Omental fat pad (tissue), 4 donors: Measurements from ENCODE around the gene EFEMP2. TPM values are rescaled to one million over a fixed set of nuclear protein-coding genes. Genes with fewer than 3 reads are reported as not detected.

ENCODE experiments used
- ATAC-seq: fragments of 150-250 bp; one replicate; pipeline ENCODE4 v1.9.1; 2016; ENCODE audit warnings: mild to moderate bottlenecking, moderate library complexity; ENCODE audit not compliant: low FRiP score
- DNase-seq: peaks from one replicate; pipeline ENCODE4 v3.0.0-alpha.2; 2019; ENCODE audit warnings: low spot score
- CTCF ChIP-seq, 3 donors: fragments of 450-650 bp; IDR thresholded peaks; one replicate each; pipeline ENCODE4 v1.5.1; 2016 to 2017; ENCODE audit warnings: antibody characterized with exemption in 3 of 3, mild to moderate bottlenecking in 3 of 3, moderate library complexity in 2 of 3
- total RNA-seq, 4 donors: library from RNA; depleted of rRNA; stranded (reverse); fragments of >200 nt; gene quantifications; one replicate each; pipeline ENCODE4 v1.1.0, GENCODE V29; 2016

The EFEMP2 gene
- total RNA-seq, 4 donors from 2014 or later = 39.4 to 81.8 (median 66.1) TPM

DNA sequence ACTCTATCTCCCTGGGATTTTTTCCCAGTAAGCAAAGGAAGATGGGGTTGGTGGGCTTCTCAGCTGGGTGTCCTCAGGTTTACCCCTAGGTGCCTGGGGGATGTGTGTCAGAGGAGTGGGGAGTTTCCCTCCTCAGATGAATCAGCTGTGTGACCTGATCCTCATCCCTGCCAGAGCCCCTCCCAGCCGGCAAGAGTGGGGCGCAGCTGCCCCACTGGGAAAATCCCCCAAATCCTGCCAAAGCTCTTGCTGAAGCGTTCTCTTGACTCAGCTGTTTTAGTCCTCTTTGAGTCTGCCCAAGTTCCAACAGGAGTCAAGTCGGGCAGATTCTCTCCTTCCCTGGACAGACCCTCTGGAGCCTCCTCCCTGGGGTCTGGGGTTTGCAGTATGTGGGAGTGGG lies 40.2 kb upstream of the EFEMP2 start:
- no peak for DNase-seq
- TF ChIP-seq CTCF (IDR thresholded peaks at IDR 0.05) = no peak
- ATAC-seq = peak; percentile 36

- peak; percentile 31 for ATAC-seq
- DNase-seq = no peak
- TF ChIP-seq CTCF (IDR thresholded peaks at IDR 0.05) = no peak
These were observed 39.3 kb upstream of the EFEMP2 start for GRCh38 chr11:65911682-65912568.

DNA sequence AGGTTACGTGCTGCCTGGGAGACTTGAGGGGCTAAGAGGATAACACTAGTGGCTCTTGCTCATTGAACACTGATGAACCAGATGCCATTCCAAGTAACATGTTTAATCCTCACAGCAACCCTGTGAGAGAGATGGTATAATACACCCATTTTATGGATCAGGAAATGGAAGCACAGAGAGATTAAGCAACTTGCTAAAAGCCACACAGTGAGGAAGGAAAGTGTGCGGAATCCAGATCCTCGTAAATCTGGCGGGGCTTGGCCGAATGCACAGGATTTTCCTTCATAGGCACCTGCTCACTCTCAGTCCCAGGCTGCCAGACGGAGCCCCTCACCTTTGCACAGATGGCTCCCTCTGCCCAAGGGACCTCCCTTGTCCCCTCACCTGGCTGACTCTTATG lies 35.3 kb upstream of the EFEMP2 start:
- no peak for DNase-seq
- TF ChIP-seq CTCF (IDR thresholded peaks at IDR 0.05) = no peak
- no peak for ATAC-seq

DNA sequence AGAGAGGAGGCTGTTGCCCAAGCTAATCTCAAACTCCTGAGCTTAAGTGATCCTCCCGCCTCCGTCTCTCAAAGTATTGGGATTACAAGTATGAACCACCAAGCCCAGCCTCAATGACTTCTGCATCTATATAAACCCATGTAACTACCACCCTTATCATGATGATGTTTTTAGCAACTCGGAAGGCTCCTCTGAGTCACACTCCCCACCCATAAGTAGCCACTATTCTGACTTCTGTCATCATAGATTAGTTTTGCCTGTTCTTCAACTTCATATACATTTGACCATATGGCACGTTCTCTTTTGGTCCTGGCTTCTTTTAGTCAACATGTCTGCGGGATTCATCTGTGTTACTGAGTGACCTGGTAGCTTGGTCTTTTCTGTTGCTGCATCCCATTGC lies 34.0 kb upstream of the EFEMP2 start:
- DNase-seq (no peak), ATAC-seq (no peak)
- no peak for TF ChIP-seq CTCF (IDR thresholded peaks at IDR 0.05)

DNA sequence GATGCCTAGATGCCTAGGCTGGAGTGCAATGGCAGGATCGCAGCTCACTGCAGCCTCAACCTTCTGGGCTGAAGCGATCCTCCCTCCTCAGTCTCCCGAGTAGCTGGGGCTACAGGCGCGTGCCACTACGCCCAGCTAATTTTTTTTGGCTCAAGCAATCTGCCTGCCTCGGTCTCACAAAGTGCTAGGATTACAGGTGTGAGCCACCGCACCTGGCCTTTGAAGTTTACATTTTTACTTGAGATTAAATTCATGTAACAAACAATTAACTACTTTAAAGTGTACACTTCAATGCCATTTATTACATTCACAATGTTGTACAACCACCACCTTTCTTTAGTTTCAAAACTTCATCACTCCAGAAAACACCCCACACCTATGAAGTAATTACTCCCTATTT lies 31.1 kb upstream of the EFEMP2 start:
- no peak for DNase-seq
- no peak for TF ChIP-seq CTCF (IDR thresholded peaks at IDR 0.05)
- no peak for ATAC-seq

DNA sequence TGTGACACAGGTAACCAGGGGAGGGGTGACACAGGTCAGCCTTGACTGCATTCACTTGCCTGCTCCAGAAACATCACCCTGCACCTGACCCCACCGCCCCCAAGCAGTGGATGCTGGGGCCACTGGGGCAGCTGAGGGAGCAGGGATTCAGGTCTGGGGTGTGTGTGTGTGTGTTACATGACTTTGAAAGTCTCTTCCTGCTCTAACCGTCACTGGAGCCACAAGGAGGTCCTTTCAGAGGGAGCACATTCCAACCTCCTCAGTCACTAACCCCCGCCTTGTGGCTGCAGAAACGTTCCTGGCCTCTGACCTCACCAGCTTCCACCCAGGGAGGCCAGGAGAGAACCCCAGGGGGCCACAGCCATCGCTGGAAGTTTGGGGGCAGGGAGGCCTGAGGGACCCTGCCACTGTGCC lies 30.5 kb upstream of the EFEMP2 start:
- ATAC-seq (no peak), DNase-seq (no peak)
- TF ChIP-seq CTCF (IDR thresholded peaks at IDR 0.05) = no peak

DNA sequence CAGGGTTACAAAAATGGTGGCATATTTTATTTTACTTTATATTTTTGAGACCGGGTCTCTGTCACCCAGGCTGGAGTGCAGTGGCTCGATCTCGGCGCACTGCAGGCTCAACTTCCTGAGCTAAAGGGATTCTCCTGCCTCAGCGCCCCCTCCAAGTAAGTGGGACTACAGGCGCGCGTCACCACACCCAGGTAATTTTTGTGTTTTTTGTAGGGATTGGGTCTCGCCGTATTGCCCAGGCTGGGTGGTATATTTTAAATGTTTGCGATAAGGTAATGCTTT lies 28.2 kb upstream of the EFEMP2 start:
- TF ChIP-seq CTCF (IDR thresholded peaks at IDR 0.05) = no peak
- no peak for ATAC-seq
- no peak for DNase-seq
